ENCODE measurements around the gene NENF.

NENF gene

GRCh38 chr1:212433577-212434462 lies 1.1 kb downstream of the NENF start:
- Histone ChIP-seq H3K9me3 (ENCODE audit: control insufficient read depth, low read depth, low read length) (no peaks in the 10 kb centered on the region), H3K27me3 (ENCODE audit: control insufficient read depth, insufficient read depth, low read length) (no peaks in the 10 kb centered on the region), H3K36me3 (ENCODE audit: control insufficient read depth, low read depth, low read length) (no peaks in the 10 kb centered on the region), H3K27ac (ENCODE audit: low read length) (no peak overlapping the region), H3K9ac (ENCODE audit: low read length) (no peak overlapping the region), H3K4me3 (ENCODE audit: low read length) (peak overlapping the region; percentile 61), H3K4me1 (ENCODE audit: control insufficient read depth, low read depth, low read length) (peaks cover 12% of the 10 kb centered on the region)

- no peaks in the 10 kb centered on the region for H3K27me3 ChIP-seq (ENCODE audit: control insufficient read depth, insufficient read depth, low read length)
- H3K4me3 ChIP-seq (ENCODE audit: low read length), result no peak overlapping the region
- no peak overlapping the region for H3K9ac ChIP-seq (ENCODE audit: low read length)
- H3K4me1 ChIP-seq (ENCODE audit: control insufficient read depth, low read depth, low read length), result peaks cover 12% of the 10 kb centered on the region
- no peak overlapping the region for H3K27ac ChIP-seq (ENCODE audit: low read length)
- no peaks in the 10 kb centered on the region for H3K36me3 ChIP-seq (ENCODE audit: control insufficient read depth, low read depth, low read length)
- H3K9me3 ChIP-seq (ENCODE audit: control insufficient read depth, low read depth, low read length), result no peaks in the 10 kb centered on the region
These were observed 2.3 kb downstream of the NENF start for GRCh38 chr1:212434992-212435391.

GRCh38 chr1:212437179-212437798 lies 4.6 kb downstream of the NENF start:
- Histone ChIP-seq H3K4me3 (ENCODE audit: low read length) (no peak overlapping the region), H3K9me3 (ENCODE audit: control insufficient read depth, low read depth, low read length) (no peaks in the 10 kb centered on the region), H3K36me3 (ENCODE audit: control insufficient read depth, low read depth, low read length) (no peaks in the 10 kb centered on the region)

GRCh38 chr1:212438831-212439237 lies 6.1 kb downstream of the NENF start:
- Histone ChIP-seq H3K9me3 (ENCODE audit: control insufficient read depth, low read depth, low read length) (no peaks in the 10 kb centered on the region), H3K36me3 (ENCODE audit: control insufficient read depth, low read depth, low read length) (no peaks in the 10 kb centered on the region), H3K27me3 (ENCODE audit: control insufficient read depth, insufficient read depth, low read length) (no peaks in the 10 kb centered on the region), H3K4me1 (ENCODE audit: control insufficient read depth, low read depth, low read length) (no peaks in the 10 kb centered on the region), H3K27ac (ENCODE audit: low read length) (no peak overlapping the region), H3K9ac (ENCODE audit: low read length) (no peak overlapping the region), H3K4me3 (ENCODE audit: low read length) (no peak overlapping the region)

More at GRCh38 chr1:212437179-212437798, 4.6 kb downstream of the NENF start:
- Histone ChIP-seq H3K4me1 (ENCODE audit: control insufficient read depth, low read depth, low read length) (peaks cover 3% of the 10 kb centered on the region), H3K27ac (ENCODE audit: low read length) (no peak overlapping the region), H3K9ac (ENCODE audit: low read length) (no peak overlapping the region), H3K27me3 (ENCODE audit: control insufficient read depth, insufficient read depth, low read length) (no peaks in the 10 kb centered on the region)

- no peak overlapping the region for H3K9ac ChIP-seq (ENCODE audit: low read length)
- no peak overlapping the region for H3K4me3 ChIP-seq (ENCODE audit: low read length)
- H3K27me3 ChIP-seq (ENCODE audit: control insufficient read depth, insufficient read depth, low read length), result no peaks in the 10 kb centered on the region
- H3K4me1 ChIP-seq (ENCODE audit: control insufficient read depth, low read depth, low read length), result no peaks in the 10 kb centered on the region
- H3K36me3 ChIP-seq (ENCODE audit: control insufficient read depth, low read depth, low read length), result no peaks in the 10 kb centered on the region
- H3K9me3 ChIP-seq (ENCODE audit: control insufficient read depth, low read depth, low read length), result no peaks in the 10 kb centered on the region
- H3K27ac ChIP-seq (ENCODE audit: low read length), result no peak overlapping the region
These were observed 7.7 kb downstream of the NENF start for GRCh38 chr1:212440419-212440818.

- no peaks in the 10 kb centered on the region for H3K36me3 ChIP-seq (ENCODE audit: control insufficient read depth, low read depth, low read length)
- no peak overlapping the region for H3K9ac ChIP-seq (ENCODE audit: low read length)
- H3K4me3 ChIP-seq (ENCODE audit: low read length), result no peak overlapping the region
- H3K27me3 ChIP-seq (ENCODE audit: control insufficient read depth, insufficient read depth, low read length), result no peaks in the 10 kb centered on the region
- no peaks in the 10 kb centered on the region for H3K4me1 ChIP-seq (ENCODE audit: control insufficient read depth, low read depth, low read length)
- H3K27ac ChIP-seq (ENCODE audit: low read length), result no peak overlapping the region
- no peaks in the 10 kb centered on the region for H3K9me3 ChIP-seq (ENCODE audit: control insufficient read depth, low read depth, low read length)
These were observed 9.7 kb downstream of the NENF start for GRCh38 chr1:212442408-212442807.

GRCh38 chr1:212446333-212446732 lies 13.6 kb downstream of the NENF start:
- no peaks in the 10 kb centered on the region for H3K36me3 ChIP-seq (ENCODE audit: control insufficient read depth, low read depth, low read length)
- no peaks in the 10 kb centered on the region for H3K27me3 ChIP-seq (ENCODE audit: control insufficient read depth, insufficient read depth, low read length)
- H3K9me3 ChIP-seq (ENCODE audit: control insufficient read depth, low read depth, low read length), result no peaks in the 10 kb centered on the region
- no peak overlapping the region for H3K9ac ChIP-seq (ENCODE audit: low read length)
- H3K4me1 ChIP-seq (ENCODE audit: control insufficient read depth, low read depth, low read length), result no peaks in the 10 kb centered on the region
- H3K4me3 ChIP-seq (ENCODE audit: low read length), result no peak overlapping the region
- no peak overlapping the region for H3K27ac ChIP-seq (ENCODE audit: low read length)

GRCh38 chr1:212447478-212447877 lies 14.8 kb downstream of the NENF start:
- Histone ChIP-seq H3K4me1 (ENCODE audit: control insufficient read depth, low read depth, low read length) (no peaks in the 10 kb centered on the region), H3K9me3 (ENCODE audit: control insufficient read depth, low read depth, low read length) (no peaks in the 10 kb centered on the region), H3K27ac (ENCODE audit: low read length) (no peak overlapping the region), H3K27me3 (ENCODE audit: control insufficient read depth, insufficient read depth, low read length) (no peaks in the 10 kb centered on the region), H3K9ac (ENCODE audit: low read length) (no peak overlapping the region), H3K4me3 (ENCODE audit: low read length) (no peak overlapping the region), H3K36me3 (ENCODE audit: control insufficient read depth, low read depth, low read length) (no peaks in the 10 kb centered on the region)

- no peaks in the 10 kb centered on the region for H3K27me3 ChIP-seq (ENCODE audit: control insufficient read depth, insufficient read depth, low read length)
- no peak overlapping the region for H3K9ac ChIP-seq (ENCODE audit: low read length)
- H3K4me1 ChIP-seq (ENCODE audit: control insufficient read depth, low read depth, low read length), result no peaks in the 10 kb centered on the region
- H3K36me3 ChIP-seq (ENCODE audit: control insufficient read depth, low read depth, low read length), result no peaks in the 10 kb centered on the region
- H3K9me3 ChIP-seq (ENCODE audit: control insufficient read depth, low read depth, low read length), result no peaks in the 10 kb centered on the region
- no peak overlapping the region for H3K4me3 ChIP-seq (ENCODE audit: low read length)
- no peak overlapping the region for H3K27ac ChIP-seq (ENCODE audit: low read length)
These were observed 17.7 kb downstream of the NENF start for GRCh38 chr1:212450331-212450881.

GRCh38 chr1:212451416-212452322 lies 18.9 kb downstream of the NENF start:
- H3K4me1 ChIP-seq (ENCODE audit: control insufficient read depth, low read depth, low read length), result no peaks in the 10 kb centered on the region
- H3K4me3 ChIP-seq (ENCODE audit: low read length), result no peak overlapping the region
- H3K9ac ChIP-seq (ENCODE audit: low read length), result no peak overlapping the region
- no peaks in the 10 kb centered on the region for H3K27me3 ChIP-seq (ENCODE audit: control insufficient read depth, insufficient read depth, low read length)
- H3K27ac ChIP-seq (ENCODE audit: low read length), result no peak overlapping the region
- H3K9me3 ChIP-seq (ENCODE audit: control insufficient read depth, low read depth, low read length), result no peaks in the 10 kb centered on the region
- H3K36me3 ChIP-seq (ENCODE audit: control insufficient read depth, low read depth, low read length), result no peaks in the 10 kb centered on the region

Measured in iPS-18a (cell line).